PC-3 (cell line): Measurements from ENCODE around the gene DGKB.

Experiments
- EZH2 ChIP-seq: fragments of 300-600 bp; sonication (generic); IDR thresholded peaks from one replicate; pipeline ENCODE4 v1.6.1; 2017; ENCODE audit warnings: antibody characterized with exemption, mild to moderate bottlenecking, low read length; ENCODE audit not compliant: unreplicated experiment
- EZH2phosphoT487 ChIP-seq: fragments of 300-600 bp; sonication (generic); IDR thresholded peaks from 2 replicates; pipeline ENCODE4 v1.6.1; 2018; ENCODE audit warnings: mild to moderate bottlenecking, antibody characterized with exemption, low read length, borderline replicate concordance
- TF ChIP-seq, protein P1 (sequence below): fragments of 300-600 bp; sonication (generic); conservative IDR thresholded peaks from 2 replicates; pipeline ENCODE4 v1.5.1; 2017; ENCODE audit warnings: antibody characterized with exemption, low read depth, mild to moderate bottlenecking, low read length

DNA sequence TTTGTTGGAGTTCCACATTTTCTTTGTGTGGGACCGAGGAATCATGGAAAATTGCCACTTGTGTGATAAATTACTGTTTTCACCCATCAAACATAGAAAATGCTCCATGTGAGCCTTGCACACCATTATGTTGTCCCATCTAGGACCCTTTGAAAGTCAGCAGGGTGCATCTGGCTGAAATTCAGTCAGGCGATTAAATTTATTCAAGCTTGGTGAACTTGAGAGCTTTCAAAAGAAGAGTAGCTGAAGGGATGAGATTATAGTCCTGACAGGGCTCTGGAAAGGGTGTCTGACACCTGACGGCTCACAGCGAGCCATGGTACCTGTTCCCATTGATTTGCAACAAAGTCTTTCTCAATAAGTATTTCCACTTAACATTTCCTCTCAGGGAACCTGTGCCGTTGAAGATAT, 513.4 kb downstream of the DGKB start:
- TF ChIP-seq, protein P1, sequence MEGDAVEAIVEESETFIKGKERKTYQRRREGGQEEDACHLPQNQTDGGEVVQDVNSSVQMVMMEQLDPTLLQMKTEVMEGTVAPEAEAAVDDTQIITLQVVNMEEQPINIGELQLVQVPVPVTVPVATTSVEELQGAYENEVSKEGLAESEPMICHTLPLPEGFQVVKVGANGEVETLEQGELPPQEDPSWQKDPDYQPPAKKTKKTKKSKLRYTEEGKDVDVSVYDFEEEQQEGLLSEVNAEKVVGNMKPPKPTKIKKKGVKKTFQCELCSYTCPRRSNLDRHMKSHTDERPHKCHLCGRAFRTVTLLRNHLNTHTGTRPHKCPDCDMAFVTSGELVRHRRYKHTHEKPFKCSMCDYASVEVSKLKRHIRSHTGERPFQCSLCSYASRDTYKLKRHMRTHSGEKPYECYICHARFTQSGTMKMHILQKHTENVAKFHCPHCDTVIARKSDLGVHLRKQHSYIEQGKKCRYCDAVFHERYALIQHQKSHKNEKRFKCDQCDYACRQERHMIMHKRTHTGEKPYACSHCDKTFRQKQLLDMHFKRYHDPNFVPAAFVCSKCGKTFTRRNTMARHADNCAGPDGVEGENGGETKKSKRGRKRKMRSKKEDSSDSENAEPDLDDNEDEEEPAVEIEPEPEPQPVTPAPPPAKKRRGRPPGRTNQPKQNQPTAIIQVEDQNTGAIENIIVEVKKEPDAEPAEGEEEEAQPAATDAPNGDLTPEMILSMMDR: no peak
- TF ChIP-seq EZH2phosphoT487 (no peak), EZH2 (no peak)
